Large intestine (tissue), 3 donors: ENCODE measurements around the gene GALNT6. TPM values are rescaled to one million over a fixed set of nuclear protein-coding genes. Genes with fewer than 3 reads are reported as not detected.

ENCODE experiments used
- DNase-seq, 2 donors: peaks; one replicate each; pipeline versions ENCODE4 v3.0.0 to v3.0.0-alpha.2; 2013
- H3K27ac ChIP-seq: one replicate; pipeline ENCODE4 v1.5.1; 2013; ENCODE audit warnings: low read length
- H3K27me3 ChIP-seq: 2 replicates; pipeline ENCODE4 v1.6.1; 2013; ENCODE audit warnings: low read length; ENCODE audit not compliant: control insufficient read depth, insufficient read depth
- H3K36me3 ChIP-seq: 2 replicates; pipeline ENCODE4 v1.6.1; 2013; ENCODE audit warnings: low read length; ENCODE audit not compliant: control insufficient read depth, insufficient read depth
- H3K4me1 ChIP-seq: one replicate; pipeline ENCODE4 v1.6.1; 2013; ENCODE audit warnings: low read length; ENCODE audit not compliant: control insufficient read depth, insufficient read depth
- H3K4me3 ChIP-seq: one replicate; pipeline ENCODE4 v1.5.1; 2013; ENCODE audit warnings: low read length
- H3K9me3 ChIP-seq: one replicate; pipeline ENCODE4 v1.6.1; 2013; ENCODE audit warnings: mild to moderate bottlenecking, low read depth, low read length, moderate library complexity; ENCODE audit not compliant: control insufficient read depth
- WGBS: methylation state at CpG from one replicate; pipeline ENCODE4 v1.1.5; 2013; ENCODE audit warnings: low lambda C conversion rate; ENCODE audit not compliant: insufficient coverage; 5-methylcytosine and 5-hydroxymethylcytosine counted together
- polyA plus RNA-seq: library from polyadenylated mRNA; unstranded; fragments of 120-200 nt; gene quantifications from one replicate; pipeline ENCODE4 v1.2.1, GENCODE V29; 2013

GALNT6 gene
- polyA plus RNA-seq, 1 donor = 31.1 TPM

GRCh38 chr12:51371295-51371953, 19.8 kb downstream of the GALNT6 start:
- peak; percentile 77 to 86 for DNase-seq
- Histone ChIP-seq H3K4me1 (peaks cover 13% of the 10 kb centered on the region), H3K36me3 (peaks cover 30% of the 10 kb centered on the region), H3K4me3 (no peak overlapping the region), H3K9me3 (no peaks in the 10 kb centered on the region), H3K27ac (peak overlapping the region; percentile 52), H3K27me3 (no peaks in the 10 kb centered on the region)
- WGBS = 20% methylated on average over 1 of the region's 8 CpGs

DNA sequence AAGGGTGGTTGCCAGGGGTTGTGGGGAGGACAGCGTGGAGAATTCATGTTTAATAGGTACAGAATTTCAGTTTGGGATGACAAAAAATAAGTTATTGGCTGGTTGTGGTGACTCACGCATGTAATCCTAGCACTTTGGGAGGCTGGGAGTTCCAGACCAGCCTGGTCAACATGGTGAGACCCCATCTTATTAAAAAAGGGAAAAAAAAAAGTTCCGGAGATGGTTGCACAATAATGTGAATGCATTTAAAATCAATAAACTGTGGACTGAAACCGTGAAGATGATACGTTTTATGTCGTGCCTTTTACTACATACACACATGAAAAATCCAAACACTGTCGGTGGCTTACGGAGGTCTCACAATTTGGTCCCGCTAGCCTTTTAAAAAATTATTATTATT, 20.5 kb downstream of the GALNT6 start:
- no peak overlapping the region for H3K4me3 ChIP-seq
- 100% methylated on average over 1 of the region's 9 CpGs for WGBS
- no peak overlapping the region for H3K27ac ChIP-seq
- H3K36me3 ChIP-seq = peaks cover 24% of the 10 kb centered on the region
- no peaks in the 10 kb centered on the region for H3K9me3 ChIP-seq
- no peaks in the 10 kb centered on the region for H3K27me3 ChIP-seq
- peaks cover 13% of the 10 kb centered on the region for H3K4me1 ChIP-seq
- no peak for DNase-seq

DNA sequence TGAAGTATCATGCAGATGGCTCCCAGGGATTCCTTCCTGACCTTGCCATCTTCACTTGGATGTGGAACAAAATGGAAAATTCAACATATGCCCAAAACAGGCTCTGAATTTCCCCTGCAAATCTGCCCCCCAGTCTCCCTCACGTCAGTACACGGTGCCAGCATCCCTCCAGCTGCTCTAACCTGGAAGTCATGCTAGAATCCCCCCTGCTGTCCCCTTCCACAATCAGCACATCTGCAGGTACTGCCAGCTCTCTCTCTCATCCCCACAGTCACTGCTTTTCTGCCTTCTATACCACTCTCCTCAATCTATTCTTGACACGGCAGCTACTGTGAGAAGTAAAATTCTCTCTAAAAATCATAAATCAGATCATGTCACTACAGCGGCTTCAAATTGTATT, 21.6 kb downstream of the GALNT6 start:
- WGBS = 82% methylated on average over 2 of the region's 4 CpGs
- no peaks in the 10 kb centered on the region for H3K27me3 ChIP-seq
- no peaks in the 10 kb centered on the region for H3K9me3 ChIP-seq
- H3K4me3 ChIP-seq = no peak overlapping the region
- peaks cover 17% of the 10 kb centered on the region for H3K4me1 ChIP-seq
- no peak for DNase-seq
- no peak overlapping the region for H3K27ac ChIP-seq
- H3K36me3 ChIP-seq = peaks cover 26% of the 10 kb centered on the region

- H3K4me3 ChIP-seq = no peak overlapping the region
- peaks cover 23% of the 10 kb centered on the region for H3K4me1 ChIP-seq
- H3K27ac ChIP-seq = no peak overlapping the region
- 80% methylated on average over 1 of the region's 17 CpGs for WGBS
- peak; percentile 37 to 71 for DNase-seq
- no peaks in the 10 kb centered on the region for H3K9me3 ChIP-seq
- H3K36me3 ChIP-seq = peaks cover 24% of the 10 kb centered on the region
- H3K27me3 ChIP-seq = no peaks in the 10 kb centered on the region
Measured at GRCh38 chr12:51368640-51369517, 22.3 kb downstream of the GALNT6 start.

GRCh38 chr12:51365276-51365675, 25.9 kb downstream of the GALNT6 start:
- Histone ChIP-seq H3K36me3 (peaks cover 29% of the 10 kb centered on the region), H3K4me3 (no peak overlapping the region), H3K4me1 (peaks cover 16% of the 10 kb centered on the region), H3K9me3 (no peaks in the 10 kb centered on the region), H3K27ac (no peak overlapping the region), H3K27me3 (no peaks in the 10 kb centered on the region)
- WGBS = no CpG with 5 or more reads among the region's 10 CpGs
- DNase-seq = no peak

DNA sequence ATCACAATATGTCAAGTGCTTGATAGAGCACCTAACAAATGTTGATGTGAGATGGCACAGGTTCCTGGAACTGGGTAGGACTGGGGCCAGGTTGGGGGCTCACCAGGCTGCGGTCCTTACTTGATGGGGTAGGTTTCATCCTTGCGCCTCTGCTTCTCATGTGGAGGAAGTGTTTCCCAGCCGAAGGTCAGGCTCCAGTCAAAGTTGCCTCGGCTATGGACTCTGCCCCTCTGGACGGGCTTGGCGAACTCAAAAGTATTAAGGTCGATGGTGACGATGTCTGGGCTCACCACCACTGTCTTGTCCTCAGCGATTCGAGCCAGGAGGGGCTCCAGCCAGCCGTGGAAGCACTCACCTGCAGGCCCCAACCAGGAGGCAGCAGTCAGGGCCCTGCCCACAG, 27.2 kb downstream of the GALNT6 start:
- no CpG with 5 or more reads among the region's 11 CpGs for WGBS
- peaks cover 13% of the 10 kb centered on the region for H3K4me1 ChIP-seq
- peaks cover 38% of the 10 kb centered on the region for H3K36me3 ChIP-seq
- peak in 1 of 2 donors; percentile 51 for DNase-seq
- no peaks in the 10 kb centered on the region for H3K27me3 ChIP-seq
- H3K4me3 ChIP-seq = no peak overlapping the region
- H3K9me3 ChIP-seq = no peaks in the 10 kb centered on the region
- H3K27ac ChIP-seq = peak overlapping the region; percentile 43

DNA sequence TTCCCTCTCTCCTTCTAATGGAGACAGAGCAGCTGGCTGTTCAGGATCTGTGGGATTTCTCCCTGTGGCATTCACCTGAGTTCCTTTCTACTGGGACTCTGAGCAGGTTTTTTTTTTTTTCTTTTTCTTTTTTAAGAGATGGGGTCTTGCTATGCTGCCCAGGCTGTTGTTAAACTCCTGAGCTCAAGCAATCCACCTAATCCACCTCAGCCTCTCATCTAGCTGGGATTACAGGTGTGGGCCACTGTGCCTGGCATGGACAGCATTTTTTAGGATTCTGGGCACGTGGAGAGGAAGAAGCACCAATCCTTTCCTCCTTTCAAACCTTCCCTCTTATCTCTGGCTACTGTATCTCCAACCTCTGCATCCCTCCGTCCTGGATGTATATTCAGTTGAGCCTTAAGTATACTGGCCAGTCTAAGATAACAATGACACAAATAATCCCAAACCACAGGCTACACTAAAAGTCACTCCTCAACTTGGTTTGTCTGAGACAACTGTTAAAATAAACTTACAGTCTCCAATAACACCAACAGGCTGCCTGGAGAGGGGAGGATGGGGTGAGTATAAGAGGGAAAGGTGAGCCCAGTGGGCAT, 28.4 kb downstream of the GALNT6 start:
- no CpG with 5 or more reads among the region's 2 CpGs for WGBS
- H3K27ac ChIP-seq = no peak overlapping the region
- no peak overlapping the region for H3K4me3 ChIP-seq
- DNase-seq = no peak
- no peaks in the 10 kb centered on the region for H3K9me3 ChIP-seq
- peaks cover 10% of the 10 kb centered on the region for H3K4me1 ChIP-seq
- H3K27me3 ChIP-seq = no peaks in the 10 kb centered on the region
- H3K36me3 ChIP-seq = peaks cover 44% of the 10 kb centered on the region

- Histone ChIP-seq H3K4me3 (no peak overlapping the region), H3K9me3 (no peaks in the 10 kb centered on the region), H3K4me1 (peaks cover 10% of the 10 kb centered on the region), H3K27me3 (no peaks in the 10 kb centered on the region), H3K36me3 (peaks cover 44% of the 10 kb centered on the region), H3K27ac (no peak overlapping the region)
- DNase-seq = peak; percentile 44 to 73
- WGBS = no CpG with 5 or more reads among the region's 6 CpGs
Measured at GRCh38 chr12:51362307-51362706, 28.9 kb downstream of the GALNT6 start.

DNA sequence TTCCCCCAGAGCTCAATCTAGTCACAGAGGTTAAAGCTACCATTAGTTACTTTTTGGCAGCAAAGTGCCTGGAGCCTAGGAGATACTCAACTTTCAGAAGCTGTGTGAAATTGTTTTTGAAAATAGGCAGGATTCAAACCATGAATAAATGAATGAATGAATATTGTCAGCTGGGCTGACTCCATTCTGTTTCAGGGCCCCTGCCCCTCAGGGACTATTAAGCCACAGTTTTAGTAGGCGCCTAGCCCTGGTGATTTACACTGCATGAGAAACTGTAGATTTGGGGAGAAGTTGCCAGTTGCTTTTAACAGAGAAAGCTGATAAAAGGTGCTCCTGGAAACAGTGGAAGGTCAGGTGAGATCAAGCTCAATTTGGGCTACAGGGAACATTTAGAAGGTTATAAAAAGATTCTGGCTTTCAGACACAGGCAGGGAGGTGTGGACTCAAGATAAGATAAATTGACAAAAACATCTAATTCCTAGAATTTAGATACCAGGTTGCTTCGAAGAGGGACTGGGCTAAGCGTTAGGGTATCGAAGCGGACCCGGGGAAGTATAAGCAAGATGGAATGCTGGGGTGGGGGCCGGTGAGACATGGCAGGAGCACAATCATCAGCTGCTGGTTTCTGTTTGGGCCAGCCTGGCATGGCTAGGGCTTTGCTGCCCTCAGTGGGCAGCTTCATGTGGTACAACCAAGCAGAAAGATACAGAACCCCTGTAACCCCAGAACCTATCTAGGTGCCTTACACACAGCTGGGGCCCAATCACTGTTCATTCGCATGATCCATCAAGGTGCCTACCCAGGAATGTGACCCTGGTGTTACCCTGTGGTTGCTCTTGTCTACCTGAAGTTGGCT, 29.8 kb downstream of the GALNT6 start:
- Histone ChIP-seq H3K4me1 (peaks cover 10% of the 10 kb centered on the region), H3K4me3 (no peak overlapping the region), H3K27me3 (no peaks in the 10 kb centered on the region), H3K36me3 (peaks cover 51% of the 10 kb centered on the region), H3K27ac (no peak overlapping the region), H3K9me3 (no peaks in the 10 kb centered on the region)
- no CpG with 5 or more reads among the region's 8 CpGs for WGBS
- DNase-seq = no peak

- Histone ChIP-seq H3K4me3 (no peak overlapping the region), H3K36me3 (peaks cover 49% of the 10 kb centered on the region), H3K27ac (no peak overlapping the region), H3K4me1 (peaks cover 10% of the 10 kb centered on the region), H3K9me3 (no peaks in the 10 kb centered on the region), H3K27me3 (no peaks in the 10 kb centered on the region)
- no CpG with 5 or more reads among the region's 2 CpGs for WGBS
- DNase-seq = no peak
Measured at GRCh38 chr12:51360315-51360714, 30.9 kb downstream of the GALNT6 start.
